HepG2 (cell line): ENCODE measurements around the gene KDM4B.

Experiments
- CTCF ChIP-seq: sonication (generic); formaldehyde crosslinking; IDR thresholded peaks from 2 replicates; pipeline ENCODE4 v1.5.0; 2020; ENCODE audit warnings: mild to moderate bottlenecking, missing genetic modification reagents, moderate library complexity
- MZF1 ChIP-seq: sonication (generic); formaldehyde crosslinking; IDR thresholded peaks from 2 replicates; pipeline ENCODE4 v1.8.1; 2023; ENCODE audit warnings: mild to moderate bottlenecking, missing genetic modification reagents, borderline replicate concordance
- NFYB ChIP-seq: sonication (generic); formaldehyde crosslinking; IDR thresholded peaks from 2 replicates; pipeline ENCODE4 v1.4.0; 2020; ENCODE audit warnings: missing genetic modification reagents
- SIN3A ChIP-seq: IDR thresholded peaks from 2 replicates; pipeline ENCODE4 v1.6.1; 2011; ENCODE audit warnings: low read depth, mild to moderate bottlenecking, control low read depth, low read length, borderline replicate concordance
- SOX5 ChIP-seq: IDR thresholded peaks from 2 replicates; pipeline ENCODE4 v1.6.1; 2016; ENCODE audit warnings: borderline replicate concordance
- SP140L ChIP-seq: sonication (generic); formaldehyde crosslinking; IDR thresholded peaks from 2 replicates; pipeline ENCODE4 v1.4.0; 2020; ENCODE audit warnings: missing genetic modification reagents, borderline replicate concordance
- SRSF9 ChIP-seq: fragments of 200-400 bp; formaldehyde crosslinking; IDR thresholded peaks from 2 replicates; pipeline ENCODE4 v1.6.1; 2018; ENCODE audit warnings: borderline replicate concordance, mild to moderate bottlenecking, low read depth, low read length; ENCODE audit not compliant: insufficient read depth, poor library complexity, severe bottlenecking
- TFDP2 ChIP-seq: sonication (generic); formaldehyde crosslinking; IDR thresholded peaks from 2 replicates; pipeline ENCODE4 v1.4.0; 2020; ENCODE audit warnings: missing genetic modification reagents
- USF2 ChIP-seq, 2 experiments: sonication (generic) in 1 of 2; formaldehyde crosslinking in 1 of 2; IDR thresholded peaks; 2 replicates each; pipeline versions ENCODE4 v1.5.1 to v1.6.1; 2011 to 2020; ENCODE audit warnings: borderline replicate concordance in 1 of 2, low read depth in 1 of 2, low read length in 1 of 2, mild to moderate bottlenecking in 1 of 2, missing genetic modification reagents in 1 of 2, moderate library complexity in 1 of 2
- ZFX ChIP-seq: sonication (generic); formaldehyde crosslinking; IDR thresholded peaks from 2 replicates; pipeline ENCODE4 v1.4.0; 2020; ENCODE audit warnings: mild to moderate bottlenecking, low read depth, missing genetic modification reagents, moderate library complexity
- ZNF34 ChIP-seq: sonication (generic); formaldehyde crosslinking; IDR thresholded peaks from 2 replicates; pipeline ENCODE4 v1.4.0; 2020; ENCODE audit warnings: mild to moderate bottlenecking, missing genetic modification reagents, borderline replicate concordance
- ZNF513 ChIP-seq: sonication (generic); formaldehyde crosslinking; conservative IDR thresholded peaks from 2 replicates; pipeline ENCODE4 v1.5.0; 2020; ENCODE audit warnings: missing genetic modification reagents

- TF ChIP-seq SIN3A (no peak), MZF1 (CRISPR knock-in tag) (no peak), SP140L (CRISPR knock-in tag) (no peak), USF2 (IDR thresholded peaks at IDR 0.05; ENCODE audit: low read depth, low read length) (no peak), USF2 (CRISPR knock-in tag; IDR thresholded peaks at IDR 0.05; ENCODE audit: borderline replicate concordance) (no peak), ZFX (no peak), ZNF513 (CRISPR knock-in tag) (no peak), CTCF (CRISPR knock-in tag) (no peak), SOX5 (CRISPR knock-in tag) (no peak), NFYB (no peak), ZNF34 (CRISPR knock-in tag) (no peak), TFDP2 (CRISPR knock-in tag) (no peak), SRSF9 (no peak)
Measured at GRCh38 chr19:5148794-5149190, 179.9 kb downstream of the KDM4B start.
